Trophoblast cell (in vitro differentiated cells and primary cell): ENCODE data around the gene GRAMD4.

ENCODE experiments used
- DNase-seq, 2 donors: peaks; one replicate each; pipeline ENCODE4 v3.0.0-alpha.2; 2016
- H2AFZ ChIP-seq: 2 replicates; pipeline ENCODE4 v1.6.1; 2013; ENCODE audit warnings: low read length, moderate library complexity, mild to moderate bottlenecking; ENCODE audit not compliant: insufficient read depth, poor library complexity
- H2AK5ac ChIP-seq: 2 replicates; pipeline ENCODE4 v1.6.1; 2013; ENCODE audit warnings: mild to moderate bottlenecking, low read length
- H2BK120ac ChIP-seq: 2 replicates; pipeline ENCODE4 v1.6.1; 2013; ENCODE audit warnings: low read length, mild to moderate bottlenecking, moderate library complexity; ENCODE audit not compliant: insufficient read depth, poor library complexity
- H2BK12ac ChIP-seq: 2 replicates; pipeline ENCODE4 v1.6.1; 2013; ENCODE audit warnings: mild to moderate bottlenecking, low read length, moderate library complexity
- H2BK5ac ChIP-seq: 2 replicates; pipeline ENCODE4 v1.6.1; 2013; ENCODE audit warnings: low read length, low read depth, moderate library complexity, mild to moderate bottlenecking; ENCODE audit not compliant: poor library complexity
- H3K14ac ChIP-seq: 2 replicates; pipeline ENCODE4 v1.6.1; 2013; ENCODE audit warnings: mild to moderate bottlenecking, low read length
- H3K18ac ChIP-seq: 2 replicates; pipeline ENCODE4 v1.6.1; 2013; ENCODE audit warnings: mild to moderate bottlenecking, low read length
- H3K23ac ChIP-seq: 2 replicates; pipeline ENCODE4 v1.6.1; 2013; ENCODE audit warnings: low read length
- H3K27ac ChIP-seq: 2 replicates; pipeline ENCODE4 v1.5.1; 2013; ENCODE audit warnings: low read depth, mild to moderate bottlenecking, inconsistent platforms, low read length, moderate library complexity
- H3K27me3 ChIP-seq: 2 replicates; pipeline ENCODE4 v1.6.1; 2013; ENCODE audit warnings: inconsistent platforms, mild to moderate bottlenecking, low read length, moderate library complexity; ENCODE audit not compliant: insufficient read depth
- H3K36me3 ChIP-seq, 2 experiments: 1 replicate in 1 of 2; 2 replicates in 1 of 2; pipeline ENCODE4 v1.6.1; 2013; ENCODE audit warnings: low read length in 2 of 2, mild to moderate bottlenecking in 2 of 2, moderate library complexity in 1 of 2; ENCODE audit not compliant: insufficient read depth in 2 of 2, control insufficient read depth in 1 of 2
- H3K4ac ChIP-seq: 2 replicates; pipeline ENCODE4 v1.6.1; 2013; ENCODE audit warnings: low read depth, mild to moderate bottlenecking, low read length, moderate library complexity
- H3K4me1 ChIP-seq, 2 experiments: 1 replicate in 1 of 2; 2 replicates in 1 of 2; pipeline ENCODE4 v1.6.1; 2013; ENCODE audit warnings: low read length in 2 of 2, mild to moderate bottlenecking in 2 of 2, moderate library complexity in 1 of 2; ENCODE audit not compliant: insufficient read depth in 2 of 2, control insufficient read depth in 1 of 2
- H3K4me2 ChIP-seq: 2 replicates; pipeline ENCODE4 v1.6.1; 2013; ENCODE audit warnings: inconsistent platforms, mild to moderate bottlenecking, low read length, moderate library complexity
- H3K4me3 ChIP-seq: 2 replicates; pipeline ENCODE4 v1.5.1; 2013; ENCODE audit warnings: mild to moderate bottlenecking, low read depth, low read length, inconsistent platforms
- H3K79me1 ChIP-seq: one replicate; pipeline ENCODE4 v1.6.1; 2013; ENCODE audit warnings: low read length
- H3K79me2 ChIP-seq: 2 replicates; pipeline ENCODE4 v1.6.1; 2013; ENCODE audit warnings: low read length, mild to moderate bottlenecking; ENCODE audit not compliant: control insufficient read depth, insufficient read depth, poor library complexity
- H3K9ac ChIP-seq: 2 replicates; pipeline ENCODE4 v1.6.1; 2013; ENCODE audit warnings: mild to moderate bottlenecking, low read length
- H3K9me3 ChIP-seq: 2 replicates; pipeline ENCODE4 v1.6.1; 2013; ENCODE audit warnings: low read depth, mild to moderate bottlenecking, control low read depth, inconsistent platforms, low read length; ENCODE audit not compliant: insufficient read depth
- H4K12ac ChIP-seq: 2 replicates; pipeline ENCODE4 v1.6.1; 2013; ENCODE audit warnings: low read depth, mild to moderate bottlenecking, low read length, moderate library complexity
- H4K8ac ChIP-seq: 2 replicates; pipeline ENCODE4 v1.6.1; 2013; ENCODE audit warnings: low read depth, mild to moderate bottlenecking, low read length, moderate library complexity
- H4K91ac ChIP-seq: one replicate; pipeline ENCODE4 v1.6.1; 2013; ENCODE audit warnings: low read depth, mild to moderate bottlenecking, low read length, moderate library complexity
- WGBS: extraction: QIAGEN DNeasy Blood & Tissue Kit; methylation state at CpG from one replicate; pipeline ENCODE4 v1.1.7; 2013; ENCODE audit warnings: missing lambda C conversion rate; ENCODE audit not compliant: insufficient read length, insufficient coverage; ENCODE audit errors: extremely low coverage; 5-methylcytosine and 5-hydroxymethylcytosine counted together

GRAMD4 gene

GRCh38 chr22:46681010-46681409 is 60.8 kb downstream of the GRAMD4 start:
- H3K18ac ChIP-seq: no peak overlapping the region
- peaks cover 12 to 16% of the 10 kb centered on the region in 2 experiments for H3K36me3 ChIP-seq
- H4K91ac ChIP-seq: no peak overlapping the region
- H3K27ac ChIP-seq: no peak overlapping the region
- H3K79me1 ChIP-seq: no peaks in the 10 kb centered on the region
- DNase-seq: peak in 1 of 2 donors; percentile 7
- no peak overlapping the region for H3K9ac ChIP-seq
- no peak overlapping the region for H4K12ac ChIP-seq
- H3K4me3 ChIP-seq: no peak overlapping the region
- no peak overlapping the region for H2BK120ac ChIP-seq
- peaks cover 3% of the 10 kb centered on the region for H3K9me3 ChIP-seq
- no peaks in the 10 kb centered on the region for H3K27me3 ChIP-seq
- WGBS: no CpG with 5 or more reads among the region's 7 CpGs
- H4K8ac ChIP-seq: no peak overlapping the region
- H3K4me2 ChIP-seq: no peak overlapping the region
- no peak overlapping the region for H2BK5ac ChIP-seq
- H2AK5ac ChIP-seq: no peak overlapping the region
- H3K4me1 ChIP-seq: no peaks in the 10 kb centered on the region
- H3K79me2 ChIP-seq: no peaks in the 10 kb centered on the region
- no peak overlapping the region for H3K4ac ChIP-seq
- H2AFZ ChIP-seq: no peak overlapping the region
- H3K23ac ChIP-seq: no peak overlapping the region
- H2BK12ac ChIP-seq: no peak overlapping the region
- no peak overlapping the region for H3K14ac ChIP-seq

GRCh38 chr22:46682011-46682731 is 62.0 kb downstream of the GRAMD4 start:
- no peak overlapping the region for H3K9ac ChIP-seq
- H4K91ac ChIP-seq: no peak overlapping the region
- no CpG with 5 or more reads among the region's 19 CpGs for WGBS
- H3K4ac ChIP-seq: no peak overlapping the region
- no peak overlapping the region for H2BK12ac ChIP-seq
- H2AFZ ChIP-seq: no peak overlapping the region
- peaks cover 3% of the 10 kb centered on the region for H3K9me3 ChIP-seq
- peak overlapping the region; percentile 69 for H4K12ac ChIP-seq
- no peak overlapping the region for H3K18ac ChIP-seq
- no peak overlapping the region for H2BK5ac ChIP-seq
- no peak overlapping the region for H2AK5ac ChIP-seq
- DNase-seq: no peak
- H3K4me3 ChIP-seq: peak overlapping the region; percentile 23
- no peaks in the 10 kb centered on the region for H3K27me3 ChIP-seq
- H2BK120ac ChIP-seq: no peak overlapping the region
- H3K23ac ChIP-seq: no peak overlapping the region
- H3K14ac ChIP-seq: no peak overlapping the region
- H3K36me3 ChIP-seq: peaks cover 16 to 18% of the 10 kb centered on the region in 2 experiments
- H3K4me1 ChIP-seq: no peaks in the 10 kb centered on the region
- H3K4me2 ChIP-seq: no peak overlapping the region
- H3K27ac ChIP-seq: no peak overlapping the region
- H3K79me2 ChIP-seq: no peaks in the 10 kb centered on the region
- H4K8ac ChIP-seq: no peak overlapping the region
- H3K79me1 ChIP-seq: no peaks in the 10 kb centered on the region

DNA sequence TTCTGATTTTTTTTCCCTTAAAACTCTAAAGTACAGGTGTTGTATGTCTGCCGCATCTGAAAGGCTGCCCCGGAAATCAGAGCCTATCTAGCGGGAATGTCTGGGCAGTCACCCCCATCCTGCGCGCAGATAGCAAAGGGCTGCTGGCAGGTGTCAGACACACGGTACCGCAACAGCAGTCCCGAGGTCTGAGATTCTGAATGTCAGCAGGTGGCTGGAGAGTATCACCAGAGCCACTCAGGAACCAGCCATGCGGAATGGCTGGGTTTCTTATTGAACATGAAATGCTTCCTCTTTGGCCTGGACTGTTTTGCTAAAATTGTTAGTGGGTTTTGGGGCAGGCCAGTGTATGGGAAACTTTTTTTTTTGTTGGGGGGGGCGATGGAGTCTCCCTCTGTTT is 64.5 kb downstream of the GRAMD4 start:
- no peak overlapping the region for H3K4ac ChIP-seq
- no peak overlapping the region for H4K12ac ChIP-seq
- H2AK5ac ChIP-seq: no peak overlapping the region
- H3K4me2 ChIP-seq: no peak overlapping the region
- peaks cover 3% of the 10 kb centered on the region for H3K9me3 ChIP-seq
- no peak overlapping the region for H2BK12ac ChIP-seq
- no CpG with 5 or more reads among the region's 10 CpGs for WGBS
- H3K23ac ChIP-seq: no peak overlapping the region
- H3K36me3 ChIP-seq: peaks cover 26 to 36% of the 10 kb centered on the region in 2 experiments
- no peak overlapping the region for H3K18ac ChIP-seq
- H3K4me3 ChIP-seq: no peak overlapping the region
- H2AFZ ChIP-seq: no peak overlapping the region
- H3K9ac ChIP-seq: no peak overlapping the region
- H2BK5ac ChIP-seq: no peak overlapping the region
- no peak overlapping the region for H4K91ac ChIP-seq
- no peaks in the 10 kb centered on the region for H3K4me1 ChIP-seq
- no peak overlapping the region for H3K27ac ChIP-seq
- H4K8ac ChIP-seq: no peak overlapping the region
- no peak for DNase-seq
- H3K79me2 ChIP-seq: no peaks in the 10 kb centered on the region
- no peak overlapping the region for H3K14ac ChIP-seq
- H3K27me3 ChIP-seq: no peaks in the 10 kb centered on the region
- no peaks in the 10 kb centered on the region for H3K79me1 ChIP-seq
- no peak overlapping the region for H2BK120ac ChIP-seq

- no peak overlapping the region for H4K8ac ChIP-seq
- H3K9me3 ChIP-seq: peaks cover 3% of the 10 kb centered on the region
- H3K4me2 ChIP-seq: no peak overlapping the region
- no peak overlapping the region for H3K14ac ChIP-seq
- H3K23ac ChIP-seq: no peak overlapping the region
- no CpG with 5 or more reads among the region's 33 CpGs for WGBS
- no peak overlapping the region for H3K4me3 ChIP-seq
- no peaks in the 10 kb centered on the region for H3K79me1 ChIP-seq
- H2AFZ ChIP-seq: no peak overlapping the region
- H3K36me3 ChIP-seq: peaks cover 33 to 43% of the 10 kb centered on the region in 2 experiments
- no peak overlapping the region for H4K91ac ChIP-seq
- H3K18ac ChIP-seq: no peak overlapping the region
- H3K9ac ChIP-seq: no peak overlapping the region
- no peak overlapping the region for H2BK120ac ChIP-seq
- H2BK5ac ChIP-seq: no peak overlapping the region
- H3K79me2 ChIP-seq: no peaks in the 10 kb centered on the region
- no peak overlapping the region for H2AK5ac ChIP-seq
- no peak overlapping the region for H3K4ac ChIP-seq
- H4K12ac ChIP-seq: no peak overlapping the region
- H3K27me3 ChIP-seq: no peaks in the 10 kb centered on the region
- no peak overlapping the region for H2BK12ac ChIP-seq
- DNase-seq: no peak
- H3K27ac ChIP-seq: no peak overlapping the region
- no peaks in the 10 kb centered on the region for H3K4me1 ChIP-seq
Measured at GRCh38 chr22:46686221-46687047, 66.2 kb downstream of the GRAMD4 start.
